ENCODE results near the gene SLAMF7.
A peak's percentile ranks its signal among the peaks of the same experiment; 100 is the strongest.
"Not testable (repeated sequence)": the region's sequence is repeated elsewhere in the genome, so short reads cannot be mapped to it uniquely, and the experiment has no call there.

SLAMF7 gene

DNA sequence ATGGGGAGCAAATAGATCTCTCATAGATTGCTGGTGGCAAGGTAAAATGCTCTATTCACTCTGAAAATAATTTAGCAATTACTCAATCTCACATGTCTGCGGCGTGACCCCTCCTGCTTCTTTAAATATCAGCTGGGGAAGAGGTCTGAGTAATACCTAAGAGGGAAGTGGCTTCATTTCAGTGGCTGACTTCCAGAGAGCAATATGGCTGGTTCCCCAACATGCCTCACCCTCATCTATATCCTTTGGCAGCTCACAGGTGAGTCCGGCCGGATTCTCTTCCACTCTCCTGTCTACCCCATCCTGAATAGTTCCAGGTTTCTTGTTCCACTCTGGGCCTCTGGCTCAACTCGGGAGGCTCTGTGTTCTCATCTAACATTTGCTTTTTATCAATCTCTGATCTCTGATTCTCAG, at the start of gene SLAMF7:
TSS of gene SLAMF7 (plus strand) at position 150 of the 414 bp plus-strand sequence. CDS start at position 205, 55 bp downstream.
- no peak for DNase-seq

DNA sequence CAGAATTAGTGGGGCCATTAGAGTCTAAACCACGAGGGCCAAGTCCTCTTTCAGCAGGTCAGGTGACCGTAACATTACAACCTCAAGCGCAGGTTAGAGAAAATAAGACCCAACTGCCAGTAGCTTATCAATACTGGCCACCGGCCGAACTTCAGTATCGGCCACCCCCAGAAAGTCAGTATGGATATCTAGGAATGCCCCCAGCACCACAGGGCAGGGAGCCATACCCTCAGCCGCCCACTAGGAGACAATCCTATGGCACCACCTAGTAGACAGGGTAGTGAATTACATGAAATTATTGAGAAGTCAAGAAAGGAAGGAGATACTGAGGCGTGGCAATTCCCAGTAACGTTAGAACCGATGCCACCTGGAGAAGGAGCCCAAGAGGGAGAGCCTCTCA, 46.7 kb upstream of the SLAMF7 start:
- not testable (repeated sequence) for DNase-seq

DNA sequence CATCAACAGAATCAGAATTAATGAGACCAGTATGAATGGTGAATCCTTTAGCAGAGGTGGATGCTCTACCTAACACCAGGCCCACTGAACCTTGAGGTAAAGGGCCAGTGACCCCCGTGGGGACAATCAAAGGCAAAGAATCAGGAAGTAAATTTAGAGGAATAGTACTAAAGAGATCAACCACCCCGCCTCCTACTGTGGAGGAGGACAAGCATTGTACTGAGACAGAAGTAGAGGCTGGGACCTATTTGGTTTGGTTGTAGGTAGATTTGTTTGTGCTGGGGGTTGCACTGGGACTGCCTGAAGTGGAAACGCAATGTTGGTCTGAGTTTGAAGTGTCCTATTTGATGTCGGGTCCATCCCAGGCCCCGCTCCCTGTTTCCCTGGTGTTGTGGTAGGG, 36.9 kb upstream of the SLAMF7 start:
- DNase-seq, result no peak

- DNase-seq, result peak in 2 of 58 donors; percentile 0 to 19
Observed at GRCh38 chr1:160704250-160704649, 34.8 kb upstream of the SLAMF7 start.

- DNase-seq, result not testable (repeated sequence)
Observed at GRCh38 chr1:160705212-160705621, 33.8 kb upstream of the SLAMF7 start.

- DNase-seq, result no peak
Observed at GRCh38 chr1:160705742-160706141, 33.3 kb upstream of the SLAMF7 start.

DNA sequence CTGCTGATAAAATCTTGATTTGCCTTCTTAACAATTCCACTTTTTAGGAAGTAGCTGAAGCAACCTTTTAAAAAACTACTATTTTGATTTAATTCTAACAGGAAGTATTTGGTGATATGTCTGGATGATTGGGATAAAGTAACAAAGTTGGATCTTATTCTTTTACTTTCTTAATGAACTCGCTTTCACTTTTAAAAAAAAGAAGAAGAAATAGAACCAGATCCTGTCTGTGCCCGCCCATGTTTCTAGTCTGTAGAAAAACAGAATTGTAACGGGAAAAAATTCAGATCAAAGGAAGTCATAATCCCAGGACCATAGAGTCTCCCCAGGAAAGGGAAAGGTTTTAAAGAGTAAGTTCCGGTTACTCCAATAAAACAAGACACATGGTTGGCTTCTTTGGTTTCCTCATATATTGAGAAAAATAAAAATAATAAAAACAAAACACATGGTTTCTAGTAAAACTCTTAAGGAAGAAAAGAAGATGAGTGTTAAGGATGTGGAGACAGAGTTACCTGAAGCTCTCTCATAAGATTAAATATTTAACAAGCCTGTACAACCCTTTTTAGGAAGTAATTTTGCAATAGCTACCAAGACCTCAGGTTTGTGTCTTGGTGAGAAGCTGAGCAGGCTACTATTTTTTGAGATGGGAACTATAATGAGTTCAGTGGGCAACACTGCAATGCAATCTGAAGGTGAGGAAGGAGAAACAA, 32.4 kb upstream of the SLAMF7 start:
- no peak for DNase-seq

DNA sequence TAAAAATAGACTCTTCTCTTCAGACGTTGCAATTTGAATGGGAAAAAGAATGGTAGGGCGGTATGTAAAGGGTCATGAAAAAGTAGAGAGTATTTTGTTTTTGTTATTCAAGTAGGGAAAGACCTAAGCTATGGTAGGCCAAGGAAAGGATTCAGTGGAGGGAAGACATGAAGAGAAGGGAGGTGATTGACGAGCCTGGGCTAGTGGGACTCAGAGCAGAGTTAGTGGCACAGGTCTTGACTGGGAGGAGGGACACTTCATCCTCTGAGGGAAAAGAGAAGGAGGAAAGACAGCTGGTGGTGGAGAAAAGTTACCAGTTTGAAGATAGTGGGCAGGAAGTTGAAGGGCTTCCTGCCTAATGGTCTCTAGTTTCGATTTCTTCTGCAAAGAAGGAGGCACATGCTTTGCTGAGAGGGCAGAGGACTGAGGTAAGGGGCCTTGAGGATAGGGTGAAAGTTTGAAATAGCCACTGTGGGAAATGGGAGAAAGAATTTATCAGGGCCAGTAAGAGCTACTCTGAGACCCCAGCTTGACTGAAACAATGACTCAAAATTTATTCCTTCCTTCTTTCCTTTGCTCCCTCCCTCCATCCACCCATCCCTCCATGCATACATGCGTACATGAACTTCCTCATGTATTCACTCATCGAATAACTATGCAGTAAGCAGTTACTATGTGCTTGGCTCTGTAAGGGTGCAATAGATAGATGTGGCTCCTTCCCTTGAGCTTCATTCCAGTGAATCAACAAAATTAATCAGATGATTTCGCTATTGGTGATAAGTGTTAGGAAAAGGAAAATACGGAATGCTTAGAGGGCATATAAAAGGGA, 31.6 kb upstream of the SLAMF7 start:
- DNase-seq, result no peak

GRCh38 chr1:160708118-160708517, 30.9 kb upstream of the SLAMF7 start:
- DNase-seq, result no peak

DNA sequence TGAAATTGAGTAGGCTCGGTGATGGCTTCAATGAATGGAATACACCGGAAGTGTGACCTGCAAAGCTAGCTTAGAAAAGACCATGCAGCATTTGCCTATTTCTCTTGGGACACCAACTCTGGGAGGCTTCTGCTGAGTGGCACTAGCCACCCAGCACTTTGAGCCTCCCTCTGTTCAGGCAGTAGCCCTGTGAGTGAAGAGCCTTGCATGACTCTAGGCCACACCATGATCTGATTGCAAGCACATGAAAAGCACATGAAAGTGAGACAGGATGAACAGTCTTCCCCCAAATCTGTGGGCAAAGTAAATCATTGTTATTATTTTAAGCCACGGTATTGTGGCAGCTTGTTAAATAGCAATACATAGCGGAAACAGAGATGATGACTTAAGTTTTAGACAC, 30.2 kb upstream of the SLAMF7 start:
- no peak for DNase-seq

DNA sequence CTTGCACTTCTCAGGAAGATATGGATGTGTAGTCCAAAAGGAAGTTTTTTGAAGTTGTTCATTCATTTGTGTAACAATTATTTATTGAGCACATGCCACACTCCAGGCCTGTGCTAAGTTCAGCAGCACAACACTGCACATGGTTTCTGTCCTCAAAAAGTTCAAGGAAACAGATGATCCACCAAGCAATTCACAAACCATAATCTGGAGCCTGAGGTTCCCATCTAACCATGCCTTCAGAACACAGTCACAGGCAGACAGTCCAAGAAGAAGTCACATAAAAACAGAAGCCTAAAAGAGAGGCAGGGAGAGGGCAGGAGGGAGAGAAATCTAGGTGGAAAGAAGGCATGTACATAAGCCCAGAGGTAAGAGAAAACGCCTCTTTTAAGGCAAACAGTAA, 29.3 kb upstream of the SLAMF7 start:
- DNase-seq, result no peak

GRCh38 chr1:160710517-160711252, 28.4 kb upstream of the SLAMF7 start:
- DNase-seq, result no peak

GRCh38 chr1:160711276-160711601, 27.8 kb upstream of the SLAMF7 start:
- no peak for DNase-seq

DNA sequence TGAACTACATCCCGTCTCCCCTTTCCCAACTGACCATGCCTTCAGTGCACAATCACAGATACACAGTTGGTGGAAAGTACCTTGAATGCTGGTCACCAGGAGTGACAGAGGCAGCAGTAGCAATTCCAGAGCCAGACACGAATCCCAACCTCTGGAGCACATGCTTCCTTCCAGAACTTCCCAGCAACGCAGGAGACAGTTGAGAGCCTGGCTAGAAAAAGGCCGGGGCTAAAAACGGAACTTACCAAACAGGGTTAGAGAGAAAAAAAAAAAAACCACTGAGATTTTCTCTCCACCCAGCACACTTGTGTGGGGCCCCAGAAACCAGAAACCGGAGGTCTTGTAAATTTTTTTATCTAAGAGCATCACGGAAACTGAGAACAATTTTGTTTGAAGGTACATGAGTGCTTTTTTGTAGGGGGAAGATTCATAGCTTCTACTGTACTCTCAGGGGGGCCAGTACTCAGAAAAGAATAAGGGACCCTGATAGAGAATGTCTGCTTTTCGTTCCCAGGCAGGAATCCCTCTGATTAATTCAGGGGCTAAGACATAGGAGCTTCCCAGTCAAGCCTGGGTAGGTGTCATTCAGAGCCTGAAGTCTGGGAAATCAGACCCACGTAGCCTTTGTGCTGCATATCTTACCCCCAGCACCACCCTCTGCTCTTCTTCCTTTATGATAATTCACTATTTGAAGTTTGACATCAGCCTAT, 27.3 kb upstream of the SLAMF7 start, which contains the start of gene CD48:
TSS of gene CD48 (minus strand) at position 221 of the 710 bp plus-strand sequence. CDS start at position 162, 59 bp downstream.
- no peak for DNase-seq

GRCh38 chr1:160712525-160713080, 26.4 kb upstream of the SLAMF7 start:
- not testable (repeated sequence) for DNase-seq

DNA sequence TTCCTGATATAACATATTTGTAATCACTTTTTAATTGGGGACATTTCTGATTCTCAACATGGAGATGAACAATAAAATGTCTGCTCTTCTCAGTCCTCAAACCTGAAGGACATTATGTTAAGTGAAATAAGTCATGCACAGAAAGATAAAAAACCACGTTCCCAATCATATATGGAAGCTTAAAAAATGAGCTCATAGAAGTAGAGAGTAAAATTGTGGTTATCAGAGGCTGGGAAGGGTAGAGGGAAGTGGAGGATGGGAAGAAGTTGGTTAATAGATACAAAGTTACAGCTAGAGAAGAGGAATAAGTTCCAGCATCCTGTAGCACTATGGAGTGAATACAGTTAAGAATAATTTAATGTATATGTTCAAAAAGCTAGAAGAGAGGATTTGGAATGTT, 25.9 kb upstream of the SLAMF7 start:
- no peak for DNase-seq

- DNase-seq, result not testable (repeated sequence)
Observed at GRCh38 chr1:160714034-160714648, 24.9 kb upstream of the SLAMF7 start.

DNA sequence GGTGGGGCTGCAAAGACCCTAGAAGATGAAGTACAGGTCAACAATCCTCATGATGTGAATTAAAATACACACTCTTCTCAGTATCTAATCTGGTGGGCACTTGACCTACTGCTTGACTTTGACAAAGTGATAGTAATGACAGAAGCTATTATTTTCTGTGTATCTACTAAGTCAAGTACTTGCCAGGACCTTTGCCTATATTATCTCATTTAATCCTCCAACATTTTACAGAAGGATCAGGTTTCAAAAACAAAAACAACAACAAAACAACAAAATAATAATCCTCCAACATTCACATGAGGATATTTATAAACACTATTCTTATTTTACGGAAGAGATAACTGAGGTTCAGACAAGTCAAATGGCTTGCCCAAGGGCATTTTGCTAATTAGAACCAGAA, 23.0 kb upstream of the SLAMF7 start:
- DNase-seq, result no peak

GRCh38 chr1:160717306-160717705, 21.7 kb upstream of the SLAMF7 start:
- DNase-seq, result no peak

- DNase-seq, result no peak
Observed at GRCh38 chr1:160718210-160718609, 20.8 kb upstream of the SLAMF7 start.
